ENCODE results near the gene DDX52. TPM values are rescaled to one million over a fixed set of nuclear protein-coding genes. Genes with fewer than 3 reads are reported as not detected.
A peak's percentile ranks its signal among the peaks of the same experiment; 100 is the strongest.

Gene DDX52
- total RNA-seq, 1 experiment from 2014 or later, result 65.4 TPM

DNA sequence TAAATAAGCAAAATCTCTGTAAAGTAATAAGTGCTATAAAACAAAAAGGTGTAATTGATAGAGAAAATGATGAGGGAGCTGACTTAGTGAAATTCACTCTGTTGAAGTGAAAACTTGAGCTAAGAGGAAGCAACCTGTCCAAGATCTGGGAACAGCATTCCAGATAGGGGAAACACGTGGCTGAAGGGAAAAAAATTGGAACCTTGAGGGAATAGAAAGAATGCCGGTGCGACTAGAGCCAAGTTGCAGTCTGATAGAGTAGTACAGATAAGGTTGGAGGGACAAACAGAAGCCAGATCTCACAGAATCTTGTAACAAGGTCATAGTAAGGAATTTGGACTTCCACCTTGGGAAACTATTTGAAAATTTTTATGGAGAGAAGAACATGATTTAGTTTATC is 623 bp upstream of the DDX52 start:
- Histone ChIP-seq H2BK20ac (ENCODE audit: low read depth, low read length, poor library complexity, severe bottlenecking) (no peak overlapping the region), H2BK5ac (ENCODE audit: insufficient read length, low read length) (no peak overlapping the region), H3K23me2 (ENCODE audit: insufficient read length, low read depth, low read length, poor library complexity, severe bottlenecking) (no peaks in the 10 kb centered on the region), H2BK120ac (ENCODE audit: low read depth, low read length, poor library complexity, severe bottlenecking) (no peak overlapping the region), H4K5ac (ENCODE audit: insufficient read length, low read depth, low read length) (no peak overlapping the region), H3K79me2 (ENCODE audit: insufficient read depth, low read length) (peaks cover 9% of the 10 kb centered on the region; the same call in 1 of the 2 replicates), H2AK5ac (ENCODE audit: insufficient read length, low read length) (no peak overlapping the region), H3T11ph (ENCODE audit: low read length) (no peak overlapping the region), H3K79me1 (ENCODE audit: insufficient read depth, low read depth, low read length, poor library complexity, severe bottlenecking) (peaks cover 2% of the 10 kb centered on the region), H3K14ac (ENCODE audit: insufficient read depth, low read length) (no peak overlapping the region), H3K4me2 (ENCODE audit: insufficient read depth, insufficient read length, low read length) (peak overlapping the region; percentile 79), H3K23ac (ENCODE audit: insufficient read length, low read depth, low read length) (no peak overlapping the region), H3K27me3 (ENCODE audit: insufficient read depth, low read length) (no peaks in the 10 kb centered on the region), H3K4ac (ENCODE audit: low read depth, low read length) (no peak overlapping the region), H4K8ac (replicated peaks; ENCODE audit: insufficient read length, low read depth, low read length) (no peak overlapping the region), H3K27ac (ENCODE audit: insufficient read length, low read depth, low read length) (no peak overlapping the region), H4K91ac (ENCODE audit: insufficient read length, low read depth, low read length) (no peak overlapping the region), H3K9ac (ENCODE audit: extremely low read depth, insufficient read length, low read length) (peak overlapping the region; percentile 38), H4K20me1 (ENCODE audit: control insufficient read depth, insufficient read depth, insufficient read length) (no peaks in the 10 kb centered on the region), H3K9me3 (ENCODE audit: control insufficient read depth, low read depth, low read length) (no peaks in the 10 kb centered on the region), H2BK15ac (ENCODE audit: low read depth, low read length) (no peak overlapping the region), H3K4me1 (ENCODE audit: insufficient read depth, low read length) (no peaks in the 10 kb centered on the region), H3K18ac (ENCODE audit: insufficient read length, low read depth, low read length) (no peak overlapping the region), H2AFZ (ENCODE audit: low read length) (peak overlapping the region; percentile 96), H2BK12ac (ENCODE audit: insufficient read length, low read depth, low read length) (no peak overlapping the region), H3K56ac (ENCODE audit: insufficient read length, low read depth, low read length) (no peak overlapping the region)
- H3K27me3 Mint-ChIP-seq (ENCODE audit: low read depth), result peaks cover 42% of the 10 kb centered on the region
- no CpG with 5 or more reads among the region's 3 CpGs for WGBS (ENCODE audit: extremely low coverage, insufficient read length, low lambda C conversion rate)
- no peaks in the 10 kb centered on the region for H3K9me3 Mint-ChIP-seq
- peak overlapping the region; percentile 89 to 92 for H3K4me3 Mint-ChIP-seq
- peaks cover 14 to 31% (median 28%) of the 10 kb centered on the region in 3 experiments; a peak in 6 of 7 replicates for H3K36me3 Mint-ChIP-seq (ENCODE audit: insufficient read depth in 1 of 3, low read depth in 3 of 3)
- H3K4me1 Mint-ChIP-seq, result peaks cover 9 to 12% of the 10 kb centered on the region in 2 experiments
- TF ChIP-seq, protein P1, sequence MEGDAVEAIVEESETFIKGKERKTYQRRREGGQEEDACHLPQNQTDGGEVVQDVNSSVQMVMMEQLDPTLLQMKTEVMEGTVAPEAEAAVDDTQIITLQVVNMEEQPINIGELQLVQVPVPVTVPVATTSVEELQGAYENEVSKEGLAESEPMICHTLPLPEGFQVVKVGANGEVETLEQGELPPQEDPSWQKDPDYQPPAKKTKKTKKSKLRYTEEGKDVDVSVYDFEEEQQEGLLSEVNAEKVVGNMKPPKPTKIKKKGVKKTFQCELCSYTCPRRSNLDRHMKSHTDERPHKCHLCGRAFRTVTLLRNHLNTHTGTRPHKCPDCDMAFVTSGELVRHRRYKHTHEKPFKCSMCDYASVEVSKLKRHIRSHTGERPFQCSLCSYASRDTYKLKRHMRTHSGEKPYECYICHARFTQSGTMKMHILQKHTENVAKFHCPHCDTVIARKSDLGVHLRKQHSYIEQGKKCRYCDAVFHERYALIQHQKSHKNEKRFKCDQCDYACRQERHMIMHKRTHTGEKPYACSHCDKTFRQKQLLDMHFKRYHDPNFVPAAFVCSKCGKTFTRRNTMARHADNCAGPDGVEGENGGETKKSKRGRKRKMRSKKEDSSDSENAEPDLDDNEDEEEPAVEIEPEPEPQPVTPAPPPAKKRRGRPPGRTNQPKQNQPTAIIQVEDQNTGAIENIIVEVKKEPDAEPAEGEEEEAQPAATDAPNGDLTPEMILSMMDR (conservative IDR thresholded peaks at IDR 0.05), result no peak
- no peak for DNase-seq
- no peak overlapping the region for H3K27ac Mint-ChIP-seq

Data from H9 (cell line).